ENCODE measurements around the gene DAZAP2. TPM values are rescaled to one million over a fixed set of nuclear protein-coding genes. Genes with fewer than 3 reads are reported as not detected.
"Not testable (repeated sequence)": the region's sequence is repeated elsewhere in the genome, so short reads cannot be mapped to it uniquely, and the experiment has no call there.

The DAZAP2 gene
- polyA plus RNA-seq, 5 donors = 197 to 236 (median 206) TPM

DNA sequence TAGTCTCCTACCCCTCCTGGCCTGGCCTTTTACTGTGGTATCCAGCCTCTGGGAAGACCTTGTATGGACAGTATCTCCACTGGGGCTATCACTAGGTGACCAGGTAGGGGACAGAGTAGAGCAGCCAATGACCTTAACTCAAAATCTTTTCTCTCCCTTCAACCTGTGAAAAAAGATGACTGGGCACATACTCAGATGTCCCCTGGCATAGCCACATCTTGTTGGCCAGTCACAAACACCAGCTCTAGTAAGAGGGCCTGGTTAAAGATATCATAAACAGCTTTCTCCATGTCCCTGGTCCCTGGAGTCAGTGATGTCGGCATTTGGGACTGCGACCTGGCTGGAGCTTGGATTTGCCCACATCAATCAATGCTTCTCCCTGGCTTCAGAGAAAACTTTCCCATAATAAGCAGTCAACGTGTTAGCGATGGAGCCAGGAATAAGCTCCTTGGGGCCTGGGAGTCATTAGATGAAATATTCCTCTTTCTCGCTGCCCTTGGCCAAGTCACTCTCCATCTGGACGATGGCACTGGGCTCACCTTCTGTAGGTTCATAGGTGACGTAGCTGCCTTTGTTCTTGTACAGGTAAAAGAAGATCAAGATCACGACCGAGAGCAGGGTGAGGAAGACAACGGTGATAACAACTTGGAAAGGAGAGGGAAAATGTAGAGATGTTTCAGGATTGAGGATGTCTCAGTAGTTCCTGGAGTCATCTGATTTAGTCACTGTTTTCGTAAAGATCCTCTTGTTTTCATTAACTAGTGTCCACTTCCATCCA, 7.0 kb downstream of the DAZAP2 start:
- no peak for DNase-seq

GRCh38 chr12:51246254-51246853, 7.7 kb downstream of the DAZAP2 start:
- no peak for DNase-seq

DNA sequence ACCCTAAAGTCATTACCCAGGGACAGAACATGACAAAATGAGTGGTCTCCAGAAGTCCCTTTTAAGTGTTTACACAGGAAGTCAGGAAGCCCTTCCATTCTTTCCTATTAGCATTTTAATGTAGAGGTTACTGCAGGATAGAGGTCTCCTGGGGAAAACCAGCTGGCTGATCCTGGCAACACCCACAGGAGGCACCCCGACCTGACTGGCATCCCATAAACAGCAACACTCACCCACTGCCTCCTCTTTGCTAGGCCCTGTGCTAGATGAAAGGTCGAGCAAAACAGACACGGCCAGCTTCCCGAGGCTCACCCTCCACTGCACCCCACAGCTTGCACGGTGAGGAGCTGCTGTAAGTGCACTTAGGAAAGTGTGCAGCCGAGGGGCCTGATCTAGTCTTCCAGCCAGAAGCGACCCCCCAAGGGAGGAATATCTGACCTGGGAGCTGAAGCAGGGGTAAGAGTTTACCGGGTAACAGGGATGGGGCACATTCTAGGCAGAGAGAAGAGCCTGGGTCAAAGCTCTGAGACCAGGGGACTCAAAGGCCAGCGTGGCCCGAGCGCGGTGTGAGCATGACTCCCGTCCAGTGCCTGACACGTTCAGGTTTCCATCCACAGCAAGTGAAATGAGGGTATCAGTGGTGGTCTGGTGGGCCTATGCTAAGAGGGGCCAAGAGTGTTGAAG, 9.0 kb downstream of the DAZAP2 start:
- no peak for DNase-seq

DNA sequence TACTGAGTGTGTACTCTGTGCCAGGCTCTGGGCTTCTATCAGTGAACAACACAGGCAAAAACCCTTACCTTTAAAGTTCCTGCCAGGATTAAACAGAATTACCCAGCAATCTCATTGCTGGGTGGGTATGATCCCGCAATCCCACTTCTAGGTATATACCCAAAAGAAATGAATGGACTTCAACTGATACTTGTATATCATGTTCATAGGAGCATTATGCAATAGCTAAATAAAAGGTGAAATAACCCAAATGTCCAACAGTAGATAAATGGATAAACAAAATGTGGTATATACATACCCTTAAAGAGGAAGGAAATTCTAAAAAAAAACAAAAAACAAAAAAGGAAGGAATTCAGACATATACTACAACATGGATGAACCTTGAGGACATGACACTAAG, 14.7 kb downstream of the DAZAP2 start:
- DNase-seq = no peak

- no peak for DNase-seq
These were observed 15.9 kb downstream of the DAZAP2 start for GRCh38 chr12:51254536-51254935.

DNA sequence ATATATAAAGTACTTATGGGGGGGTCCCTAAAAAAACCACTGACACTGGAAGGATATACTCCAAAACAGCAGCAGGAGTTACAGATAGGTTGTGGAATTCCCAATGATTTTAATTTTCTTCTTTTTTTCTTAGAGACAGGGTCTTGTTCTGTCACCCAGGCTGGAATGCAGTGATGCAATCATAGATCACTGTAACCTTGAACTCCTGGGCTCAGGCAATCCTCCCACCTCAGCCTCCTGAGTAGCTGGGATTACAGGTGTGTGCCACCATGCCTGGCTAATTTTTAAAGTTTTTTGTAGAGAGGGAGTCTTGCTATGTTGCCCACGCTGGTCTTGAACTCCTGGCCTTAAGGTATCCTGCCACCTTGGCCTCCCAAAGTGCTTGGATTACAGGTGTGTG, 21.0 kb downstream of the DAZAP2 start:
- DNase-seq = not testable (repeated sequence)

- DNase-seq = no peak
These were observed 24.1 kb downstream of the DAZAP2 start for GRCh38 chr12:51262758-51263177.

DNA sequence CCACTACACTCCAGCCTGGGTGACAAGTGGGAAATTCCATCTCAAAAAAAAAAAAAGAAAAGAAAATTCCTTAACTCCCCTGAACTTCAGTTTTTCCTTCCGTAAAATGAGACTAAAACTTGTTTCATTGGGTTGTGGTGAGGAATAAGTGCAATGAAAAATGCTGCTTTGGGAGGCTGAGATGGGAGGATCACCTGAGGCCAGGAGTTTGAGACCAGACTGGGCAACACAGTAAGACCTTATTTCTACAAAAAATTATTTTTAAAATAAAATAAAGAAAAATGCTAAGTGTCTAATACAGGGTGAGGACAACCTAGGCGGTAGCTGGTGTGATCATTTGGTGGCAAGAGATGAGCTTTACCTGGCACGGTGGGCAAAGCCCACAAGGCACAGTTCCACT, 24.7 kb downstream of the DAZAP2 start:
- DNase-seq = no peak

- no peak for DNase-seq
These were observed 25.7 kb downstream of the DAZAP2 start for GRCh38 chr12:51264297-51264696.

DNA sequence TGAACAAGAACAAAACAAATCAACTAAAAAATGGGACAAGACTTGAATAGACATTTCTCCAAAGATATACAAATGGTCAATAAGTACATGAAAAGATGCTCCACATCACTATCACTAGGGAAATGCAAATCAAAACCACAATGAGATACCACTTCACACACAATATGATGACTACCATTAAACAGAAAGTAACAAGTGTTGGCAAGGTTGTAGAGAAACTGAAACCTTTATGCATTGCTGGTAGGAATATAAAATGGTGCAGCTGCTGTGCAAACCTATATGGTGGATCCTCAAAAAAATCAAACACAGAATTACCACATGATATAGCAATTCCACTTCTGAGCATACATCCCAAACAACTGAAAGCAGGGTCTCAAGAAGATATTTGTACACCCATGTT, 26.4 kb downstream of the DAZAP2 start:
- DNase-seq = no peak

DNA sequence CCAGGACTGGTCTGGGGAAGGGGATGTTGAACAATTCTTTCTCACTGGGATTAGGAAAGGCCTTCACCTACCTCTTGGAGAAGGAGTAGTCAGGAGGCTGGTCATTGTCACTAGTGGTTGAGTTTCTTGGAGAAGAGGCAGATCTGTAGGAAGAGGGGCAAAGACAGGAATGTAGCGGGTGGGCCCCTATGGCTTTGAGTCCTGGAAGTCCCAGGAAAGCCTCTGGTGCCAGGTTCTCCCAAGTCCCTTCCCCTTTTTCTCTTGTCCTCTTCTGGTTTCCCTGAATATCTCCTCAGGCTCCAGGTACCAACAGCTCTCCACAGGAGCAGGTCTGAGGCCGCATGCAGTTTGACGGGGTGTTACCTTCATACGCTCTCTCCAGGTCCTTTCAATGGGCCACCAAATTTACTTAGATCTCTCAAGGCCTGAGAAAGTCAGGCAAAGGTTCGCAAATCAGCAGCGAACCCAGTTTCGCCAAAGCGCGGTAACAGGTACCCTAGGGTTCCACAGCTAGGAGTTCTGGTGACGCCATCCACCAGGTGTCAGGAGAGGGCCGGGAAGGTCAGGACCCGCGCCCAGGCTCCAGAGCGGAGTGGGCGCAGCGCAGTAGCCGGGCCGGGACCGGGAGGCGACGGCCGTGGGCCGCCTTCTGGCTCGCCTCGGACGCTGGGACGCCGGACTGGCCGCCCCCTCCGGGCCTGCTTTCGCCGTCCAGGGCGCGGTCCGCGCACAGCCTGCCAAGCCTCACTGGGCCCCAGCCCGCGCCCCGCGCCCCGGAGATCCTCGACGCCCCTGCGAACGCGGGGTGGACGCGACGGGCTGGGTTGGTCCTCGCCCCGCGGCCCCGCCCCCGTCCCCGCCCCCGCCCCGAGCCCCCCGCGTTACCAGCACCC, 30.8 kb downstream of the DAZAP2 start:
- peak; percentile 32 to 33 for DNase-seq

DNA sequence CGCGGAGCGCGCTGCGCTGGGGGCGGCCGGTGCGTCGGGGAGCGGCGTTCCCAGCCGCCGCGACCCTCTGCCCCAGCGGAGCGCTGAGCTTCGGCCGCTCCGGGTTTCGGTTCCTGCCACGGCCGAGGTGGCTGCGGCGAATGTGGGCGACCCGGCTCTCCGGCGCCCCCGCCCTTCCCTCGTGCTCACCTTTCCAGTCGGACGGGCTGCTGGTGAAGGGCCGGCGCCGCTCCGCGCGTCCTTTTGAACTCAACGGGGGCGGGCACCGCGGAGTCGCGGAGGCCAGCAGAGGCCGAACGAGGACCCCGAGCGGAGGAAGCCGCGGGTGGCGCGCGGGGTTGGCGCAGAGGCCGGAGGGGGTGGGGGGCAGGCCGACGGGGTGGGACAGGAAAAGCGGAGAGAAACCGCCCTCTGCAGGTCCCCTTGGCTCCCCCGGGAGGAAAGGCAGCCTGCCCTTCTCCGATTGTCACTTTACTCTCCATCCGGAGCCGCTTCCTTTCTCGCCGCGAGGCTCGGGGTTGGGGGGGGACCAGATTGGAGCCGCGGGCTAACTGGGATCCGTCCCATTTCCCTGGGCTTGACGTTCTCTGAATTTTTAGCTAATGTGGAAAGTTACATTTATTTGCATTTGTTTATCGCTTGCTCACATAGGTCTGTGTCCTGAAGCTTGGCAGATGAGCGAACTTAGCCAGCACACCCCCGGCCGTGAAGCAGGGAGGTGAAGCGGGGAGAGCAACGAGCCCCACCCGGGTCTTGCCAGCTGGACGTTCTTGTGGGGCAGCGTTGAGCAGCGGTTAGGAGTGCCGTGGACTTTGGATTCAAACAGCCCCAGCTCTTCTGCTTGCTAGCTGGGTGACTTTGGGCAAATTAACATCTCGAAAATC, 31.7 kb downstream of the DAZAP2 start, which contains the start of gene SMAGP:
SMAGP (minus strand) TSS at position 349 of the 884 bp plus-strand sequence. CDS start 1,137 bp downstream, outside the sequence.
- peak; percentile 69 to 72 for DNase-seq

GRCh38 chr12:51270951-51271518, 32.4 kb downstream of the DAZAP2 start:
- DNase-seq = peak in 1 of 2 donors; percentile 6

- not testable (repeated sequence) for DNase-seq
These were observed 34.2 kb downstream of the DAZAP2 start for GRCh38 chr12:51272810-51273209.

- no peak for DNase-seq
These were observed 36.5 kb downstream of the DAZAP2 start for GRCh38 chr12:51275088-51275487.

GRCh38 chr12:51281202-51281924, 42.7 kb downstream of the DAZAP2 start:
- DNase-seq = no peak

- no peak for DNase-seq
These were observed 47.2 kb downstream of the DAZAP2 start for GRCh38 chr12:51285843-51286242.

- not testable (repeated sequence) for DNase-seq
These were observed 53.2 kb downstream of the DAZAP2 start for GRCh38 chr12:51291603-51292513.

Measured in right lung (tissue), 5 donors.